GM11168 (cell line): ENCODE results near the gene LBX2.
"Not testable (repeated sequence)": the region's sequence is repeated elsewhere in the genome, so short reads cannot be mapped to it uniquely, and the experiment has no call there.

ENCODE experiments used
- in situ Hi-C: fragments of 300-500 bp; cut with MboI; formaldehyde crosslinking; loops from one replicate; pipeline ENCODE4 v1.12.0; 2022; ENCODE audit warnings: low sequenced_read_pairs; ENCODE audit not compliant: unreplicated experiment

The LBX2 gene

GRCh38 chr2:74459503-74460118, 39.8 kb downstream of the LBX2 start:
- in situ Hi-C loops = not testable (repeated sequence)

- in situ Hi-C loops = no loop called here
Observed at GRCh38 chr2:74458938-74459363, 40.5 kb downstream of the LBX2 start.

- in situ Hi-C loops = no loop called here
Observed at GRCh38 chr2:74458132-74458937, 41.1 kb downstream of the LBX2 start, which contains the start of gene WBP1. TSS of gene WBP1 (plus strand) at chr2:74458438. CDS start at chr2:74458603, 165 bp downstream.

GRCh38 chr2:74457549-74458131, 41.8 kb downstream of the LBX2 start:
- in situ Hi-C loops = no loop called here

- in situ Hi-C loops = no loop called here
Observed at GRCh38 chr2:74457129-74457548, 42.3 kb downstream of the LBX2 start.

GRCh38 chr2:74454654-74455511, 44.5 kb downstream of the LBX2 start, which contains the start of gene INO80B:
TSS of gene INO80B (plus strand) at chr2:74455087. CDS start at chr2:74455117, 30 bp downstream.
- in situ Hi-C loops = no loop called here

GRCh38 chr2:74450570-74451190, 48.7 kb downstream of the LBX2 start:
- in situ Hi-C loops = no loop called here

- in situ Hi-C loops = no loop called here
Observed at GRCh38 chr2:74448771-74449170, 50.6 kb downstream of the LBX2 start.
